Fibroblast of skin of scalp (primary cell): ENCODE results near the gene RPS18.
"Not testable (repeated sequence)": the region's sequence is repeated elsewhere in the genome, so short reads cannot be mapped to it uniquely, and the experiment has no call there.

ENCODE experiments used
- DNase-seq: peaks from one replicate; pipeline ENCODE4 v3.0.0-alpha.2; 2013

The RPS18 gene

DNA sequence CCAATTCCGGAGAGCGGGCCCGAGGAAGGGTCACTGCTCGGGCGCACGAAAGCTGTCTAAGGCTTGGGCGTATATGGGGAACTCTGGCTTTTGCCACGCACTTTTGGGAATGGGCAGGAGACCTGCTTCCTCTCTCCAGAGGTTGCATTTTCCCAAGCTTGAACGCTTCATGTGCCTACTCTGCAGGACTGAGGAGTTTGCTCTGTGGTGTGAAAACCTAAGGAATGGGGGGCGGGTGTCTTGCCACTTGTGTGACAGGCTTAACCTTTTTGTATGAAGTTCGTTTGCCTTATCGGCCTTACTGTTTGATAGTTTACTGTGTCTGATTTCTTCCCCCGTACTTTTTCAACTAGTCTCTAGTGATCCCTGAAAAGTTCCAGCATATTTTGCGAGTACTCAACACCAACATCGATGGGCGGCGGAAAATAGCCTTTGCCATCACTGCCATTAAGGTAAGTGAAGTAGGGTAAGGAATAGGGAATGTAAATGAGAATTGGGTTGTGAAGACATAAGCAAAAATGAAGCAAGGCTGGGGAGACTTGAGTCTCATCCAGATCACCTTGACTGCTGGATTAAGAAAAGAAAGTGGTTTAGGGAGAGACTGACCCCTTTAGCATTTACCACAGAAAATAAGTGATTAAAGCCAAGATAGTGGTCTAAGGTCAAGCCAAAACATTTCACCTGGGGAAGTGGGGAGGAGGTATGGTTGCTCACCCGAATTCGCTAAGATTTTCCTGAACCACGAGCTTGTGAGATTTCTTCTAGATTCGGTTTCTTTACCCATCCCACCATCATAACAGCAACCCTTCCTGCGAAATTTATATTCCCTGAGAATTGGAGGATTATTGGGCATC is 627 bp downstream of the RPS18 start:
- DNase-seq, result no peak

- DNase-seq, result no peak
These were observed 1.5 kb downstream of the RPS18 start for GRCh38 chr6:33273129-33273923.

DNA sequence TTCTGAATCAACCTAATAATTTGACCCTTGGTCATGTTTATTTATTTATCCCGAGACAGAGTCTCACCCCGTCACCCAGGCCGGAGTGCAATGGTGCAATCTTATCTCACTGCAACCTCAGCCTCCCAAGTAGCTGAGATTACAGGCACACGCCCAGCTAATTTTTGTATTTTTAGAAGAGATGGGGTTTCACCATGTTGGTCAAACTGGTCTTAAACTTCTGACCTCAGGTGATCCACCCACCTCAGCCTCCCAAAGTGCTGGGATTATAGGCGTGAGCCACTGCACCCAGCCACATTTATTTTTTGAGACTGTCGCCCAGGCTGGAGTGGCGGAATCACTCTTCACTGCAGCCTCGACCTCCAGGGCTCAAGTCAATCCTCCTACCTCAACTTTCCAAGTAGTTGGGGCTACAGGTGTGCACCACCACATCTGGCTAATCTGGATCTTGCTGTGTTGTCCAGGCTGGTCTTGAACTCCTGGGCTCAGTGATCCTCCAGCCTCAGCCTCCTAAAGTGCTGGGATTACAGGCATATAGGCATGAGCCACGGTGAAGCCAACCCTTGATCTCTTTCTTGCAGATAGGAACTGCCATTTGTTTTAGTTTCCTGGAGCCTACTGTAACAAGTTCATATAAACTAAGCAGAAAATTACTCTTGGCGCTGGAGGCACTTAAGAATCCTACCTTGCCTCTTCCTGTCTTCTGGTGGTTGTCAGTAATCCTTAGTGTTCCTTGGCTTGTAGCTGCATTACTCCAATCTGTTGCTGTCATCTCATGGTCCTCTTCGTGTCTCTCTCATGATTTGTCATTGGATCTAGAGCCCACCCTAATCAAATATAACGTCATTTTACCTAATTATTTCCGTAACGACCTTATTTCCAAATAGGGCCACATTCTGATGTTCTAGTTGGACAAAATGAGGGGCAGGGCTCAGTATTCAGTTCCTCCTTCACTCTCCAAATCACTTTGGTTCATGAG is 2.3 kb downstream of the RPS18 start:
- no peak for DNase-seq

GRCh38 chr6:33275795-33276580 is 4.1 kb downstream of the RPS18 start:
- DNase-seq, result not testable (repeated sequence)

- DNase-seq, result no peak
These were observed 4.6 kb downstream of the RPS18 start for GRCh38 chr6:33276581-33276863.

- peak; percentile 69 for DNase-seq
These were observed 5.2 kb downstream of the RPS18 start, which contains the start of gene B3GALT4 for GRCh38 chr6:33276864-33277662. B3GALT4 (plus strand) TSS chr6:33277123; CDS start chr6:33277420, 297 bp downstream.

- no peak for DNase-seq
These were observed 6.0 kb downstream of the RPS18 start for GRCh38 chr6:33277663-33278391.

- no peak for DNase-seq
These were observed 6.5 kb downstream of the RPS18 start for GRCh38 chr6:33278392-33278741.

DNA sequence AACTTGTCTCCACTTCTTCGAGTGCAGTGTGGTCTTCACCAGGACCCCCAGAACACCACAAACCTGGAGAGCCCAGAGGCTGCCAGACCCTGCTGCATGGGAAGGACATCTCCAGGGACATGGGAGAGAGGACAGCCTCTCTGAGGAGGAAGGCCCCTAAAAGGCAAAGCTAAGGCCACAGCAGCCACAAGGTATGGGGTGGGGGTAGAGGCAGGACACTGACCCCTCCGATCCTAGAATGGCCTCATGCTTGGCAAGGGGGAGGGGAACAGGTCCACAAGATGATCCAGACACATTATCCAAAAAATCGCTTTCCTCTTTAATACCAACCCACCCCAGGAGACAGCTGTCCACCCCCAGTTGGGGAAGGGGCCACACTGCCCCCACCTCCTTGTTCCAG is 6.9 kb downstream of the RPS18 start:
- no peak for DNase-seq

GRCh38 chr6:33279257-33279695 is 7.4 kb downstream of the RPS18 start:
- no peak for DNase-seq

GRCh38 chr6:33279971-33280511 is 8.2 kb downstream of the RPS18 start:
- peak; percentile 53 for DNase-seq

- no peak for DNase-seq
These were observed 8.7 kb downstream of the RPS18 start for GRCh38 chr6:33280539-33280938.

- not testable (repeated sequence) for DNase-seq
These were observed 13.3 kb downstream of the RPS18 start for GRCh38 chr6:33285214-33285613.

DNA sequence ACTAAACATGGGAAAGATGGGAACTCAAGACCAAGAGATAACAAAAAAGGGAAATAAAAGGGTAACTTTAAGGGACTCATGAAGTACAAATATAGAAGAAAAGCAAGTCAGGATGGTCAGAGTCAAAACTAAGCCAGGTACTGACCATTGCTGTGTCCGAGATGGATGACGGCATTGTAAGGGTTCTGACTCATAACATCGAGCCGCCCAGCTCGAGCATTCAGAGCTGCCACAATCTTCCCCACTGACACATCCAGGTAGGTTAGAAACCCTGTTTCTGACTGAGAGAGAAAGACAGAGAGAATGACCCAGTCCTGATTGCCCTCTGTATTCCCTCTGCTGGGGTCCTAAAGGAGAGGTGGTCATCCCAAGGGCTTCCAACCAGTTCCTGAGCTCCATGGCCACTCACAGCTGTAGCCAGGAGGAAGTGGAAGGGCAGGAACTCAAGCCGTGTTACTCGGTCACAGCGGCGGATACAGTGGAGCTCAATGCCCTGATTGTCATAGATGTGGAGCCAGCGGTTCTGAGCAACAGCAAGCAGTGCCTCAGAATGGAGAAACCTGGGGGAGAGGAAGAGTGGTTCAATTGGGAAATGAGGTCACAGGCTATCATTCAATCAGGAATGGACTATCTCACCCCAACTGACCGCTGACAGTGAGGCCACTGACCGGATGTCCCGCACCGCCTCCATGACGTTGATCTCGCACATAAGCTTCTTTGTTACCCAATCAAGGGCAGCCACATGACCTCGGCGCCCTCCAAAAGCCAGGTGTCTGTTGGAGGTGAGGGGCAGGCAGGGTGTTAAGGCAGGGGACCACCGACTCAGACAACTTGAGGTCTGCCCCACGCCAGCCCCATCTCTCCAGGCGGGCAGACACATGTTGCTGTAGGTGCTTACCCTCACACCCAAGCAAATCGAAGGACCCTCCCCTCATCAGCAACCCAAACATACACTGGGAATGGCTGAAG is 15.4 kb downstream of the RPS18 start:
- DNase-seq, result no peak

GRCh38 chr6:33288141-33288920 is 16.5 kb downstream of the RPS18 start:
- DNase-seq, result no peak

DNA sequence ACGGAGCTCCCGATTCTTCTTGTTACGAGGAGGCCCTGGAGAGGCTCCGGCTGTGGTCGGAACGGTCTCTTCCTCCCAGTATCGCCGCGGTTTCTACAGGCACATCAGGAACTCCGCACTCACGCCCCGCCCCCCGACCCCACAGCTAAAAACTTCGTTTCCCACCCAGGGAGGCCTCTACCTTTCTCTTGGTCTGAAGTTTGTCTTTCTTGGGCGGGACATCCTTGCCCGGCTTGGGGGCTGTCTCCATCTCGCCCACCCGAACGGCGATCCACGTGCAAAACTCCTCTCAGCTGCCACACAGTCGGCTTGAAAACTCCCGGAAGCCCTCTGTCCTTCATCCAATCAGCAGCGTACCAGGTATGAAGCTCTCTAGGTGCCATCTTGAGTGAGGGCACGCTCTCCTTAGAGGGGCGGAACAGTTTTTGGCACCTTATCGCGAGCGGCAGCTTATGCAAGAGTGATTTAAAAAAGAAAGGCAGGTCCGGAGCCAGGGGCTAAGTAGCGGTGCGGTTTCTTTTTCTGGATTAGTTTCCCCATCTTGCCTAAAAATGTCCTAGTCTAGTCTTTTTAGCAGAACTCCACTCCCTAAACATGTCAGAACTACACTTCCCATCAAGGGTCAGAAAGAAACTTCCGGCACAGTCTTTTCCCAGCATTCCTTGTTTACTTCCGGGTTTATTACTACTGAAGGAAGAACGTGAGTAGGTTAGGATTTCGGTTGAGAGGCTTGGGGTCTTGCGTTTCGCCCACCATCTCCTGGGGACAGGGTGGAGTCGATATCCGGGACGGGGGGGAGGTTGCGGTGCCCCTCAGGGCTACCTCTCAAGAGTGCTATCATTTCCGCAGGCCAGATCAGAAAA is 17.3 kb downstream of the RPS18 start, which contains the start of the genes PFDN6 and WDR46:
Gene PFDN6, plus strand, starts transcription at position 681 of the 863 bp plus-strand sequence. CDS start 256 bp downstream, outside the sequence.
Gene WDR46, minus strand, starts transcription at position 319 of the 863 bp plus-strand sequence. Its CDS starts 69 bp downstream, at position 250.
- DNase-seq, result peak; percentile 89
